Smooth muscle cell of bladder (primary cell): ENCODE measurements around the gene DUSP14. TPM values are rescaled to one million over a fixed set of nuclear protein-coding genes. Genes with fewer than 3 reads are reported as not detected.

Experiments
- total RNA-seq: library from RNA; depleted of rRNA; stranded (reverse); fragments of >200 nt; gene quantifications from 2 replicates; pipeline ENCODE4 v1.2.3, GENCODE V29; 2014

Gene DUSP14, protein sequence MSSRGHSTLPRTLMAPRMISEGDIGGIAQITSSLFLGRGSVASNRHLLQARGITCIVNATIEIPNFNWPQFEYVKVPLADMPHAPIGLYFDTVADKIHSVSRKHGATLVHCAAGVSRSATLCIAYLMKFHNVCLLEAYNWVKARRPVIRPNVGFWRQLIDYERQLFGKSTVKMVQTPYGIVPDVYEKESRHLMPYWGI
- 42.6 and 46.8 TPM in 2 replicates for total RNA-seq

DNA sequence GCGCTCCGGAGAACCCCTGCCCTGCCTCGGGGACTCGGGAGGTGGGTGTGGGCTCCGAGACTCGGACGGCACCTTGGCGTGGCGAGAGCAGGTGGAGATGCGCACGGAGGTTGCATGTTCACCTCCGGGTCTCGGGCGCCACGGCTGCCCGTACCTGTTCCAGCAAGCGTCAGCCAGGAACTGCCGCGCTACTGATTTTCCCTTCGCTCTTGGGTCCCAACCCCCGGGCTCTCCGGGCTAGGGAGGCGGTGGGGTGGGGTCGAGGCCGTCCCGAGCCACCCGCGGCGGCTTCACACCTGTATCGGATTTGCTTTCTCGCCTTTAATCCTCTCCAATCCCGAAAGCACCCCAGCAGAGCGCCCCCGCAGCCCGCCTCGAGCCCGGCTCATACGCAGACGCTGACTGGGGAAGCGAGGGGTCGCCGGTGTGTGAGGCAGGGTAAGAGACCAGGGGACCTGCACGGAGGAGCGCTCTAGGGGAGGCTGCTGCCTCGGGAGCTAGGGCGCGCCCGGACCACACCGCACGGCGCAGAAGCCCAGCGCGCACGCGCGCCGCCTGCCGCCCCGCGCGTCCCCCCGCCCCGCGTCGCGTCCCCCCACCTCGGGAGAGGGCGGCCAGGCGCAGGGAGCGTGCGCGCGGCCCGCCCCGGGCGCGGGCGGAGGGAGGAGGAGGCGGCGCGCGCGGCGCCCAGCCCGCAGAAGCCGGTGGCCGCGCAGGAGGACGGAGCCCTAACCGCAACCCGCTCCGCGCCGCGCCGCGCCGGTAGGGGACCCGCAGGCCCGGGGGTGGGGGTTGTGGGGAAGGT is at the start of gene DUSP14:
Gene DUSP14, plus strand, starts transcription at position 695 of the 805 bp plus-strand sequence. CDS start 22,382 bp downstream, outside the sequence.

Other genes with a start within 250 kb of the DUSP14 start
- not detected in 2 replicates for gene C17orf78, start 113.9 kb upstream of the DUSP14 start, total RNA-seq
- gene ACACA, start 83.1 kb upstream of the DUSP14 start, total RNA-seq: 42.1 and 45.9 TPM in 2 replicates
- gene TADA2A, start 83.0 kb upstream of the DUSP14 start, total RNA-seq: 16.8 and 18.7 TPM in 2 replicates
- 9.1 and 11.1 TPM in 2 replicates for gene SYNRG, start 119.5 kb downstream of the DUSP14 start, total RNA-seq
- 12.7 and 17.4 TPM in 2 replicates for gene DDX52, start 153.6 kb downstream of the DUSP14 start, total RNA-seq